Measurements from ENCODE around the gene ARFGEF3. TPM values are rescaled to one million over a fixed set of nuclear protein-coding genes. Genes with fewer than 3 reads are reported as not detected.

The ARFGEF3 gene
- total and polyA plus RNA-seq, 2 experiments from 2014 or later, result 5.8 to 24.6 TPM

DNA sequence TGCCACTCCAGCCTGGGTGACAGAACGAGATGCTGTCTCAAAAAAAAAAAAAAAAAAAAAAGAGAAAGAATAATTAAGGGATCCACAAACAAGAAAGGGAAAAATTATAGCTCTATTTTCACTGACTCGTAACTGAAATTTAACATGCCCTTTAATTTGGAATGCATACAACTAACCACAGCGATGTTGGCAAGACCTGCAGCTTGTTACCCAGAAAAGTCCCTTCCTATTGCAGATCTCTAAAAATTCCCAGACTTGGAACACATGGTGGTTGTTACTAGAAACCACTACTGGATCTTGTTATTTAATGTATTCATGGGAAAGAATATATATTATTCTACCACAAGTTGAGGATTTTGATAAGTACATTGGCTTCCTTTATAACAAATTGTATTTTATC is 188.2 kb downstream of the ARFGEF3 start (continued):
- TF ChIP-seq STAT1 (IDR thresholded peaks at IDR 0.05; ENCODE audit: unreplicated experiment) (no peak), EZH2phosphoT487 (IDR thresholded peaks at IDR 0.05; ENCODE audit: unreplicated experiment) (no peak), ZNF114 (CRISPR knock-in tag; IDR thresholded peaks at IDR 0.05) (no peak), JUNB (IDR thresholded peaks at IDR 0.05; ENCODE audit: unreplicated experiment) (no peak)
- TF ChIP-seq, protein P1, sequence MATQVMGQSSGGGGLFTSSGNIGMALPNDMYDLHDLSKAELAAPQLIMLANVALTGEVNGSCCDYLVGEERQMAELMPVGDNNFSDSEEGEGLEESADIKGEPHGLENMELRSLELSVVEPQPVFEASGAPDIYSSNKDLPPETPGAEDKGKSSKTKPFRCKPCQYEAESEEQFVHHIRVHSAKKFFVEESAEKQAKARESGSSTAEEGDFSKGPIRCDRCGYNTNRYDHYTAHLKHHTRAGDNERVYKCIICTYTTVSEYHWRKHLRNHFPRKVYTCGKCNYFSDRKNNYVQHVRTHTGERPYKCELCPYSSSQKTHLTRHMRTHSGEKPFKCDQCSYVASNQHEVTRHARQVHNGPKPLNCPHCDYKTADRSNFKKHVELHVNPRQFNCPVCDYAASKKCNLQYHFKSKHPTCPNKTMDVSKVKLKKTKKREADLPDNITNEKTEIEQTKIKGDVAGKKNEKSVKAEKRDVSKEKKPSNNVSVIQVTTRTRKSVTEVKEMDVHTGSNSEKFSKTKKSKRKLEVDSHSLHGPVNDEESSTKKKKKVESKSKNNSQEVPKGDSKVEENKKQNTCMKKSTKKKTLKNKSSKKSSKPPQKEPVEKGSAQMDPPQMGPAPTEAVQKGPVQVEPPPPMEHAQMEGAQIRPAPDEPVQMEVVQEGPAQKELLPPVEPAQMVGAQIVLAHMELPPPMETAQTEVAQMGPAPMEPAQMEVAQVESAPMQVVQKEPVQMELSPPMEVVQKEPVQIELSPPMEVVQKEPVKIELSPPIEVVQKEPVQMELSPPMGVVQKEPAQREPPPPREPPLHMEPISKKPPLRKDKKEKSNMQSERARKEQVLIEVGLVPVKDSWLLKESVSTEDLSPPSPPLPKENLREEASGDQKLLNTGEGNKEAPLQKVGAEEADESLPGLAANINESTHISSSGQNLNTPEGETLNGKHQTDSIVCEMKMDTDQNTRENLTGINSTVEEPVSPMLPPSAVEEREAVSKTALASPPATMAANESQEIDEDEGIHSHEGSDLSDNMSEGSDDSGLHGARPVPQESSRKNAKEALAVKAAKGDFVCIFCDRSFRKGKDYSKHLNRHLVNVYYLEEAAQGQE (IDR thresholded peaks at IDR 0.05; ENCODE audit: unreplicated experiment), result no peak
- TF ChIP-seq, protein P2, sequence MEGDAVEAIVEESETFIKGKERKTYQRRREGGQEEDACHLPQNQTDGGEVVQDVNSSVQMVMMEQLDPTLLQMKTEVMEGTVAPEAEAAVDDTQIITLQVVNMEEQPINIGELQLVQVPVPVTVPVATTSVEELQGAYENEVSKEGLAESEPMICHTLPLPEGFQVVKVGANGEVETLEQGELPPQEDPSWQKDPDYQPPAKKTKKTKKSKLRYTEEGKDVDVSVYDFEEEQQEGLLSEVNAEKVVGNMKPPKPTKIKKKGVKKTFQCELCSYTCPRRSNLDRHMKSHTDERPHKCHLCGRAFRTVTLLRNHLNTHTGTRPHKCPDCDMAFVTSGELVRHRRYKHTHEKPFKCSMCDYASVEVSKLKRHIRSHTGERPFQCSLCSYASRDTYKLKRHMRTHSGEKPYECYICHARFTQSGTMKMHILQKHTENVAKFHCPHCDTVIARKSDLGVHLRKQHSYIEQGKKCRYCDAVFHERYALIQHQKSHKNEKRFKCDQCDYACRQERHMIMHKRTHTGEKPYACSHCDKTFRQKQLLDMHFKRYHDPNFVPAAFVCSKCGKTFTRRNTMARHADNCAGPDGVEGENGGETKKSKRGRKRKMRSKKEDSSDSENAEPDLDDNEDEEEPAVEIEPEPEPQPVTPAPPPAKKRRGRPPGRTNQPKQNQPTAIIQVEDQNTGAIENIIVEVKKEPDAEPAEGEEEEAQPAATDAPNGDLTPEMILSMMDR (conservative IDR thresholded peaks at IDR 0.05; ENCODE audit: low read depth in 2 of 2), result no peak
- TF ChIP-seq, protein P3, sequence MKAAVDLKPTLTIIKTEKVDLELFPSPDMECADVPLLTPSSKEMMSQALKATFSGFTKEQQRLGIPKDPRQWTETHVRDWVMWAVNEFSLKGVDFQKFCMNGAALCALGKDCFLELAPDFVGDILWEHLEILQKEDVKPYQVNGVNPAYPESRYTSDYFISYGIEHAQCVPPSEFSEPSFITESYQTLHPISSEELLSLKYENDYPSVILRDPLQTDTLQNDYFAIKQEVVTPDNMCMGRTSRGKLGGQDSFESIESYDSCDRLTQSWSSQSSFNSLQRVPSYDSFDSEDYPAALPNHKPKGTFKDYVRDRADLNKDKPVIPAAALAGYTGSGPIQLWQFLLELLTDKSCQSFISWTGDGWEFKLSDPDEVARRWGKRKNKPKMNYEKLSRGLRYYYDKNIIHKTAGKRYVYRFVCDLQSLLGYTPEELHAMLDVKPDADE (IDR thresholded peaks at IDR 0.05), result no peak

DNA sequence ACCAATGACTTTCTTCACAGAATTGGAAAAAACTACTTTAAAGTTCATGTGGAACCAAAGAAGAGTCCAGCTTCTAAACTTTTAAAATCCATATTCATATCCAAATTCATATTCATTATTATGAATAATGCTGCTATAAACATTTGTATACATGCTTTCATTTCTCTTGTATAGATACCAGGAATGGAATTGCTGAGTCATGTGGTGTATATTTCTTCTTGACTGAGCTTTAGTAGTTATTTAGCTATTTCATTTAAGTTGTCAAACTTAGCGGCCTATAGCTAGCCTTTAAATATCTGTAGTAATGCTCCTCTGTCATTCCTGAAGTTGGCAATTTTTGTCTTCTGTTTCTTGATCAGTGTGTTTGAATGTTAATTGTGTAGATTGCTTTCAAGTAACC is 196.2 kb downstream of the ARFGEF3 start:
- H3F3A ChIP-seq (replicated peaks; ENCODE audit: low read depth), result no peaks in the 10 kb centered on the region
- H3K36me3 ChIP-seq (ENCODE audit: insufficient read depth), result no peaks in the 10 kb centered on the region
- no peak for ATAC-seq
- no peak for DNase-seq (ENCODE audit: low spot score)
- no peaks in the 10 kb centered on the region for H3K4me1 Mint-ChIP-seq
- no peaks in the 10 kb centered on the region for H3K9me3 Mint-ChIP-seq
- no peak overlapping the region for H3K4me3 Mint-ChIP-seq
- no peak overlapping the region for H2AFZ ChIP-seq
- no peaks in the 10 kb centered on the region for H4K20me1 ChIP-seq (replicated peaks; ENCODE audit: insufficient read depth)
- no peaks in the 10 kb centered on the region for H3K27me3 ChIP-seq (ENCODE audit: insufficient read depth)
- no peak overlapping the region for H3K4me3 ChIP-seq
- H3K27ac Mint-ChIP-seq, result no peak overlapping the region
- no peaks in the 10 kb centered on the region for H3K9me2 ChIP-seq (ENCODE audit: insufficient read depth)
- peaks cover 3% of the 10 kb centered on the region; the same call in 1 of the 3 replicates for H3K36me3 Mint-ChIP-seq (ENCODE audit: low read depth)
- H3K4me2 ChIP-seq, result no peak overlapping the region
- peaks cover 1% of the 10 kb centered on the region for H3K27me3 Mint-ChIP-seq (ENCODE audit: insufficient read depth, low read depth, poor library complexity)
- H3K79me2 ChIP-seq (replicated peaks; ENCODE audit: insufficient read depth), result no peaks in the 10 kb centered on the region
- H3K4me1 ChIP-seq (ENCODE audit: insufficient read depth), result no peaks in the 10 kb centered on the region
- H3K27ac ChIP-seq (ENCODE audit: low read depth), result no peak overlapping the region
- TF ChIP-seq NANOG (IDR thresholded peaks at IDR 0.05; ENCODE audit: borderline replicate concordance) (no peak), ZNF331 (CRISPR knock-in tag; IDR thresholded peaks at IDR 0.05; ENCODE audit: low read depth) (no peak), EZH2phosphoT487 (IDR thresholded peaks at IDR 0.05; ENCODE audit: unreplicated experiment) (no peak), CREB1 (CRISPR knock-in tag; IDR thresholded peaks at IDR 0.05; ENCODE audit: low read depth) (no peak), JUNB (IDR thresholded peaks at IDR 0.05; ENCODE audit: unreplicated experiment) (no peak), ZNF114 (CRISPR knock-in tag; IDR thresholded peaks at IDR 0.05) (no peak), STAT1 (IDR thresholded peaks at IDR 0.05; ENCODE audit: unreplicated experiment) (no peak), POLR2AphosphoS5 (IDR thresholded peaks at IDR 0.05; ENCODE audit: low read depth) (no peak), EZH2 (IDR thresholded peaks at IDR 0.05; ENCODE audit: low read depth, unreplicated experiment) (no peak)
- TF ChIP-seq, protein P3 (IDR thresholded peaks at IDR 0.05), result no peak
- TF ChIP-seq, protein P2 (conservative IDR thresholded peaks at IDR 0.05; ENCODE audit: low read depth in 2 of 2), result no peak
- TF ChIP-seq, protein P1 (IDR thresholded peaks at IDR 0.05; ENCODE audit: unreplicated experiment), result no peak
